Measurements from ENCODE around the gene TOX2. TPM values are rescaled to one million over a fixed set of nuclear protein-coding genes. Genes with fewer than 3 reads are reported as not detected.

The TOX2 gene
- total RNA-seq, 1 experiment from 2014 or later = 1.8 TPM

- H3K9me3 ChIP-seq (ENCODE audit: low read length) = no peaks in the 10 kb centered on the region
- no peaks in the 10 kb centered on the region for H3K9me2 ChIP-seq (replicated peaks; ENCODE audit: low read length)
- no peak for DNase-seq
- H3K27ac ChIP-seq (ENCODE audit: low read length) = no peak overlapping the region
- TF ChIP-seq EZH2phosphoT487 (IDR thresholded peaks at IDR 0.05; ENCODE audit: borderline replicate concordance, low read length) = no peak
- no peak for TF ChIP-seq EZH2 (IDR thresholded peaks at IDR 0.05; ENCODE audit: low read length, unreplicated experiment)
- no peak for TF ChIP-seq CTCF (conservative IDR thresholded peaks at IDR 0.05; ENCODE audit: low read depth, low read length)
- no peak for ATAC-seq
- no peak overlapping the region for H3K4me2 ChIP-seq (ENCODE audit: low read length)
- H2AFZ ChIP-seq (ENCODE audit: low read length) = no peak overlapping the region
- no peaks in the 10 kb centered on the region for H4K20me1 ChIP-seq (ENCODE audit: low read length)
- H3K79me2 ChIP-seq (ENCODE audit: low read length) = no peaks in the 10 kb centered on the region
- H3K9ac ChIP-seq (ENCODE audit: low read length) = no peak overlapping the region
- H3K27me3 ChIP-seq (ENCODE audit: low read length) = no peaks in the 10 kb centered on the region
- H3K4me1 ChIP-seq (ENCODE audit: insufficient read depth, low read length) = no peaks in the 10 kb centered on the region
- POLR2A ChIA-PET (ENCODE audit: unreplicated experiment) = no interaction called here
- no peaks in the 10 kb centered on the region for H3F3A ChIP-seq (ENCODE audit: low read length, unreplicated experiment)
- no peak overlapping the region for H3K4me3 ChIP-seq (ENCODE audit: low read length)
- CTCF ChIA-PET = no interaction called here
- no peaks in the 10 kb centered on the region for H3K36me3 ChIP-seq (ENCODE audit: low read depth, low read length)
- BruUV-seq (replicated peaks) = no TSS peak
- intact Hi-C loops (cut with micrococcal nuclease) = no loop called here
Measured at GRCh38 chr20:44050925-44051660, 136.4 kb downstream of the TOX2 start.

DNA sequence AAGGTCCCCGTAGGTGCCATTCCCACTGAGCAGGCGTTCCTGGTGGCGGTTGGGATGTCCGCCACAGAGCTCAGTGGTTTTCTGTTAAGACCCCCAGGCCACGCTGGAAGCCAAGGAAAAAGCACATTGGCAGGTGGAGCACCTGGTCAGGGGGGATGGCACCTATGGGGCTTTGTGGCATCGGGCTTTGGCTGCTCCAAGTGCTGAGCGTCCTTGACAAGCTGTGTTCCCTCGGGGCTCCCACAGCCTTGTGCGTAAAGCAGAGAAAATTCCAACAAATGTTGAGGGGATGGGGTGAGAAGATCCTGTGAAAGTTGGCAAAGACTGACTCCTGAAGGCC is 137.0 kb downstream of the TOX2 start:
- Histone ChIP-seq H3F3A (ENCODE audit: low read length, unreplicated experiment) (no peaks in the 10 kb centered on the region), H4K20me1 (ENCODE audit: low read length) (no peaks in the 10 kb centered on the region), H3K4me2 (ENCODE audit: low read length) (no peak overlapping the region), H3K36me3 (ENCODE audit: low read depth, low read length) (no peaks in the 10 kb centered on the region), H3K4me1 (ENCODE audit: insufficient read depth, low read length) (no peaks in the 10 kb centered on the region), H3K79me2 (ENCODE audit: low read length) (no peaks in the 10 kb centered on the region), H3K27ac (ENCODE audit: low read length) (no peak overlapping the region), H3K4me3 (ENCODE audit: low read length) (no peak overlapping the region), H3K9me3 (ENCODE audit: low read length) (no peaks in the 10 kb centered on the region), H3K9me2 (replicated peaks; ENCODE audit: low read length) (no peaks in the 10 kb centered on the region), H3K9ac (ENCODE audit: low read length) (no peak overlapping the region), H2AFZ (ENCODE audit: low read length) (no peak overlapping the region), H3K27me3 (ENCODE audit: low read length) (no peaks in the 10 kb centered on the region)
- intact Hi-C loops (cut with micrococcal nuclease) = no loop called here
- ATAC-seq (no peak), DNase-seq (no peak)
- no TSS peak for BruUV-seq (replicated peaks)
- CTCF ChIA-PET = no interaction called here
- no peak for TF ChIP-seq EZH2 (IDR thresholded peaks at IDR 0.05; ENCODE audit: low read length, unreplicated experiment)
- no peak for TF ChIP-seq CTCF (conservative IDR thresholded peaks at IDR 0.05; ENCODE audit: low read depth, low read length)
- TF ChIP-seq EZH2phosphoT487 (IDR thresholded peaks at IDR 0.05; ENCODE audit: borderline replicate concordance, low read length) = no peak
- POLR2A ChIA-PET (ENCODE audit: unreplicated experiment) = no interaction called here

- BruUV-seq (replicated peaks) = no TSS peak
- no peak for ATAC-seq
- no peaks in the 10 kb centered on the region for H4K20me1 ChIP-seq (ENCODE audit: low read length)
- no peak for DNase-seq
- H2AFZ ChIP-seq (ENCODE audit: low read length) = no peak overlapping the region
- CTCF ChIA-PET = no interaction called here
- H3K9ac ChIP-seq (ENCODE audit: low read length) = no peak overlapping the region
- POLR2A ChIA-PET (ENCODE audit: unreplicated experiment) = no interaction called here
- TF ChIP-seq CTCF (conservative IDR thresholded peaks at IDR 0.05; ENCODE audit: low read depth, low read length) = no peak
- no peak for TF ChIP-seq EZH2 (IDR thresholded peaks at IDR 0.05; ENCODE audit: low read length, unreplicated experiment)
- TF ChIP-seq EZH2phosphoT487 (IDR thresholded peaks at IDR 0.05; ENCODE audit: borderline replicate concordance, low read length) = no peak
- intact Hi-C loops (cut with micrococcal nuclease) = no loop called here
- H3K79me2 ChIP-seq (ENCODE audit: low read length) = no peaks in the 10 kb centered on the region
- H3K9me3 ChIP-seq (ENCODE audit: low read length) = no peaks in the 10 kb centered on the region
- no peaks in the 10 kb centered on the region for H3K4me1 ChIP-seq (ENCODE audit: insufficient read depth, low read length)
- no peaks in the 10 kb centered on the region for H3K9me2 ChIP-seq (replicated peaks; ENCODE audit: low read length)
- H3K4me3 ChIP-seq (ENCODE audit: low read length) = no peak overlapping the region
- no peaks in the 10 kb centered on the region for H3F3A ChIP-seq (ENCODE audit: low read length, unreplicated experiment)
- H3K4me2 ChIP-seq (ENCODE audit: low read length) = no peak overlapping the region
- H3K27ac ChIP-seq (ENCODE audit: low read length) = no peak overlapping the region
- no peaks in the 10 kb centered on the region for H3K36me3 ChIP-seq (ENCODE audit: low read depth, low read length)
- H3K27me3 ChIP-seq (ENCODE audit: low read length) = no peaks in the 10 kb centered on the region
Measured at GRCh38 chr20:44052166-44052565, 137.5 kb downstream of the TOX2 start.

Data from PC-3 (cell line).